Common myeloid progenitor, CD34-positive (primary cell): ENCODE measurements around the gene RESP18.

Source experiments
- CTCF ChIA-PET: fragments of 350-600 bp; sonication (Branson Sonifier 250); formaldehyde crosslinking; loops from one replicate; lab custom pipeline; 2021; ENCODE audit warnings: antibody characterized with exemption; lab: Charles Lee
- POLR2A ChIA-PET: fragments of 350-600 bp; sonication (Branson Sonifier 250); formaldehyde crosslinking; loops from one replicate; lab custom pipeline; 2021; ENCODE audit warnings: antibody characterized with exemption; lab: Charles Lee
- DNase-seq, 3 donors: peaks; one replicate each; pipeline versions ENCODE4 v3.0.0 to v3.0.0-alpha.2; 2013
- H3K27ac ChIP-seq, 2 experiments: 1 replicate in 1 of 2; 2 replicates in 1 of 2; pipeline ENCODE4 v1.7.0; 2013; ENCODE audit warnings: inconsistent platforms in 2 of 2, low read length in 2 of 2, mild to moderate bottlenecking in 2 of 2, low read depth in 1 of 2, moderate library complexity in 1 of 2; ENCODE audit not compliant: severe bottlenecking in 2 of 2, insufficient read depth in 1 of 2, poor library complexity in 1 of 2
- H3K27me3 ChIP-seq, 5 experiments: replicated peaks in 2 of 5; 1 replicate in 3 of 5; 2 replicates in 2 of 5; pipeline versions ENCODE4 v1.6.1 to v1.7.0; 2013; ENCODE audit warnings: low read length in 4 of 5, mild to moderate bottlenecking in 2 of 5, moderate library complexity in 2 of 5, inconsistent platforms in 1 of 5; ENCODE audit not compliant: insufficient read depth in 5 of 5, control insufficient read depth in 4 of 5
- H3K36me3 ChIP-seq, 4 experiments: 1 replicate in 2 of 4; 2 replicates in 2 of 4; pipeline versions ENCODE4 v1.6.1 to v1.7.0; 2013; ENCODE audit warnings: low read length in 3 of 4, control low read depth in 1 of 4, mild to moderate bottlenecking in 1 of 4; ENCODE audit not compliant: control insufficient read depth in 4 of 4, insufficient read depth in 4 of 4
- H3K4me1 ChIP-seq, 4 experiments: 1 replicate in 3 of 4; 2 replicates in 1 of 4; pipeline versions ENCODE4 v1.6.1 to v1.7.1; 2013; ENCODE audit warnings: low read length in 3 of 4, mild to moderate bottlenecking in 3 of 4, control low read depth in 1 of 4, inconsistent platforms in 1 of 4, moderate library complexity in 1 of 4; ENCODE audit not compliant: control insufficient read depth in 4 of 4, insufficient read depth in 4 of 4; ENCODE audit errors: control extremely low read depth in 1 of 4
- H3K4me3 ChIP-seq, 7 experiments: 1 replicate in 4 of 7; 2 replicates in 3 of 7; pipeline versions ENCODE4 v1.5.1 to v1.7.0; 2013; ENCODE audit warnings: mild to moderate bottlenecking in 7 of 7, low read length in 6 of 7, moderate library complexity in 6 of 7, inconsistent platforms in 2 of 7, low read depth in 2 of 7, control low read depth in 1 of 7; ENCODE audit not compliant: insufficient read depth in 4 of 7, control insufficient read depth in 1 of 7; ENCODE audit errors: extremely low read depth in 1 of 7
- H3K9me3 ChIP-seq, 5 experiments: 1 replicate in 4 of 5; 2 replicates in 1 of 5; pipeline versions ENCODE4 v1.6.1 to v1.7.1; 2013; ENCODE audit warnings: low read length in 4 of 5, mild to moderate bottlenecking in 2 of 5, inconsistent platforms in 1 of 5, low read depth in 1 of 5, moderate library complexity in 1 of 5; ENCODE audit not compliant: control insufficient read depth in 4 of 5, insufficient read depth in 2 of 5; ENCODE audit errors: control extremely low read depth in 1 of 5
- WGBS: methylation state at CpG from one replicate; pipeline ENCODE4 v1.1.5; 2013; ENCODE audit not compliant: insufficient coverage; 5-methylcytosine and 5-hydroxymethylcytosine counted together

RESP18 gene

DNA sequence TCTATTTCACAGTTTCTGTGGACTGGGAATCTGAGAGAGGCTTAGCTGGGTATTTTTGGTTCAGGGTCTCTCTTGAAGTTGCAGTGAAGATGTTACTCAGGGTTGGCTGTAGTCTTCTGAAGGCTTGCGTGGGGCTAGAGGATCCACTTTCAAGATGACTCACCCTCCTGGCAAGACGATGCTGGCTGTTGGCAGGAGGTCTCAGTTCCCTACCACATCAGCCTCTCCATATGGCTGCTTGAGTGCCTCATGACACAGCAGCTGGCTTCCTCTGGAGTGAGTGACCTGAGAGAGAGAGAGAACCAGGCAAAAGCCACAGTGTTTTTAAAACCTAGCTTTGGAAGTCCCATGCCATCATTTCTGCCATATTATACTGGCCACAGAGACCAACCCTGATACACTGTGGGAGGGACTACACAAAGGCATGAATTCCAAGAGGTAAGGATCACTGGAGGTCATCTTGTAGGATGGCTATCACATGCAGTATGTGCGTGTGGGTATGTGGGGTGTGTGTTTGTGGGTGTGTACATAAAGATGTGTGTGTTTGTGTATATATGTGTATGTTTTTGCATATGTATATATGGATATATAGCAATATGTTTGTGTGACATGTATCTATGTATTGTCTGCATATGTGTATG, 30.1 kb upstream of the RESP18 start:
- H3K4me1 ChIP-seq, result peaks cover 0 to 13% (median 11%) of the 10 kb centered on the region in 4 experiments
- ChIA-PET CTCF (interaction anchor here (1.2 kb wide), 1 partner anchor 9 kb away, joined by 3 read pairs; no protein-coding TSS in a partner anchor), POLR2A (no interaction called here)
- no peak overlapping the region for H3K27ac ChIP-seq
- H3K27me3 ChIP-seq, result peaks cover 3 to 31% (median 12%) of the 10 kb centered on the region in 5 experiments
- H3K36me3 ChIP-seq, result peaks cover 0 to 7% (median 0%) of the 10 kb centered on the region in 4 experiments
- peak; percentile 38 to 80 (median 76) for DNase-seq
- no peaks in the 10 kb centered on the region for H3K9me3 ChIP-seq
- H3K4me3 ChIP-seq, result no peak overlapping the region
- 80% methylated on average over 2 of the region's 3 CpGs for WGBS

GRCh38 chr2:219362072-219362471, 29.5 kb upstream of the RESP18 start:
- no peak overlapping the region for H3K4me3 ChIP-seq
- H3K36me3 ChIP-seq, result peaks cover 0 to 7% (median 0%) of the 10 kb centered on the region in 4 experiments
- ChIA-PET CTCF (interaction anchor here (1.2 kb wide), 1 partner anchor 9 kb away, joined by 3 read pairs; no protein-coding TSS in a partner anchor), POLR2A (no interaction called here)
- H3K4me1 ChIP-seq, result peaks cover 0 to 13% (median 11%) of the 10 kb centered on the region in 4 experiments
- no peaks in the 10 kb centered on the region for H3K9me3 ChIP-seq
- no peak overlapping the region for H3K27ac ChIP-seq
- H3K27me3 ChIP-seq, result peaks cover 6 to 37% (median 12%) of the 10 kb centered on the region in 5 experiments
- 100% methylated on average over 4 of the region's 5 CpGs for WGBS
- no peak for DNase-seq

DNA sequence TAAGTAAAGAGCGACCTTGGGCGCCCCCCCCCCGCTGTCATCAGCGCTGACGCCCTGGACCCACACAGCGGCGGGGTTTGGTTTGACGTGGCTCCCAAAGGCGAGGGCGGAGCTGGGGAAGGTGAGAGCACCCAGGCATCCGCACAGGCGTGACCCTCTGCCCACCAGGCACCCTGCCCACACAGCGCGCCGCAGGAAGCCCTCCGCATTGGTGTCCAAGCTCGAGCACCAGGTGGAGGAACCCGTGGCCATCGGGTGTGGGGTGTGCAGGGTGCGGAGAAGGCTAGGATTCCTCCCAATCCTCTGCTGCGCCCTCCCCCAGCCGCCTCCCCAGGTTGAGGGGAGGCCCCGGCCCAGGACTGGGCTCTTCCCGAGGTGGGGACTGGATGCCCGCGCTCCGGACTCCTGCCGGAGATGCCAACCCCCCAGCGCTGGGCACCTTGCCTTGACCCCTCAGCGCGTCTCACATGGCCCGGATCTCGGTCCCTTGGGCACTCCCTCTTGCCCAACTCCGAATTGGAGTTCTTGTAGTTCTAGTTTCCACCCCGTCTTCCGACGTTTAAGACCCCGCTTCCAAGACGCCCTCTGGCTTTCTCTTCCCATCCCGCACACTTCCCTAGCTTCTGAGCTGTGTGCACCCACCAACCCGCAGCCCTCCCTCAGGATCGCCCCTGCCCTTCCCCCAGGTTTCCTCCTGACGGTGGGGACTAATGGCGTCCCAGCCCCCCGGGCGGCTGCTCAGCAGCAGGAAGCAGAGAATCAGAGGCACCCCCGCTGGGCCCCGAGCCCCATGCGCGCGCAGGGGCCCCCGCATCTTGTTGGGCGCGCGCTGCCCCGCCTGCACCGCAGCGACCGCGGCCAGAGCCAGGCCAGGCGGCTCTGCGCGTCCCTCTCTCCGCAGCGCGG, 25.9 kb upstream of the RESP18 start:
- peaks cover 0 to 15% (median 13%) of the 10 kb centered on the region in 4 experiments for H3K4me1 ChIP-seq
- peaks cover 6 to 59% (median 16%) of the 10 kb centered on the region in 5 experiments for H3K27me3 ChIP-seq
- DNase-seq, result peak in 1 of 3 donors; percentile 17
- CTCF ChIA-PET, result interaction anchor here (0.7 to 1.5 kb wide), 4 partner anchors 58 to 203 kb away, joined by 3 read pairs; partner anchors contain the start of gene DNAJB2
- H3K36me3 ChIP-seq, result peaks cover 0 to 5% (median 0%) of the 10 kb centered on the region in 4 experiments
- POLR2A ChIA-PET, result no interaction called here
- H3K9me3 ChIP-seq, result no peaks in the 10 kb centered on the region
- WGBS, result 4% methylated on average over 53 of the region's 66 CpGs
- H3K4me3 ChIP-seq, result peak overlapping the region in 5 of 7 experiments; percentile 29 to 66 (median 43)
- H3K27ac ChIP-seq, result no peak overlapping the region

- WGBS, result no CpG with 5 or more reads among the region's 1 CpG
- peaks cover 6 to 59% (median 20%) of the 10 kb centered on the region in 5 experiments for H3K27me3 ChIP-seq
- peaks cover 0 to 15% (median 13%) of the 10 kb centered on the region in 4 experiments for H3K4me1 ChIP-seq
- POLR2A ChIA-PET, result no interaction called here
- CTCF ChIA-PET, result interaction anchor here (0.6 kb wide), 1 partner anchor 62 kb away, joined by 3 read pairs; no protein-coding TSS in a partner anchor
- no peaks in the 10 kb centered on the region for H3K36me3 ChIP-seq
- H3K27ac ChIP-seq, result no peak overlapping the region
- H3K9me3 ChIP-seq, result no peaks in the 10 kb centered on the region
- peak in 2 of 3 donors; percentile 21 to 40 for DNase-seq
- no peak overlapping the region for H3K4me3 ChIP-seq
Observed at GRCh38 chr2:219356834-219357233, 24.3 kb upstream of the RESP18 start.

DNA sequence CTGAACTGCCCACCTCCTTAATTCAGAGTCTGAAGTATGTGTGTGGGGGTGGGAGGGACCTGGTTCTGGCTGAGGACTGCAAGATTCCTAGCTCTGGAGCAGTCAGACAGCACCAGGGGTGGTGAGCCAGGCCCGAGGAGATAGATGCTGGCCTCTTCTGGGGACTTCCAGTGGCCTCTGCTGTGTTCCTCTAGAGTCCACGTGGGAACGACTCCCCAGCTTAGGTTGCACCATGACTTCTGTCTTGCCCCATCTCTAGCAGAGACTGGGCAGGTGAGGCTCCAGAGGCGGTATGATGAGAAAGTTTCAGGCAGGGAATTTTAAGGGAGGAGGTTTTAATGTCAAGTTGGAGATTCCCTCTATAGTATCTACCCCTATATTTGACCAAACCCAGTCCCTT, 22.0 kb upstream of the RESP18 start:
- DNase-seq, result no peak
- Histone ChIP-seq H3K27ac (no peak overlapping the region), H3K9me3 (no peaks in the 10 kb centered on the region), H3K4me3 (no peak overlapping the region), H3K27me3 (peaks cover 4 to 63% (median 22%) of the 10 kb centered on the region in 5 experiments), H3K36me3 (no peaks in the 10 kb centered on the region), H3K4me1 (peaks cover 0 to 15% (median 13%) of the 10 kb centered on the region in 4 experiments)
- CTCF ChIA-PET, result interaction anchor here (1.0 to 1.4 kb wide), 4 partner anchors 9 to 324 kb away, joined by 3 to 5 read pairs (median 4); no protein-coding TSS in a partner anchor
- POLR2A ChIA-PET, result no interaction called here
- WGBS, result 100% methylated on average over 3 of the region's 4 CpGs

DNA sequence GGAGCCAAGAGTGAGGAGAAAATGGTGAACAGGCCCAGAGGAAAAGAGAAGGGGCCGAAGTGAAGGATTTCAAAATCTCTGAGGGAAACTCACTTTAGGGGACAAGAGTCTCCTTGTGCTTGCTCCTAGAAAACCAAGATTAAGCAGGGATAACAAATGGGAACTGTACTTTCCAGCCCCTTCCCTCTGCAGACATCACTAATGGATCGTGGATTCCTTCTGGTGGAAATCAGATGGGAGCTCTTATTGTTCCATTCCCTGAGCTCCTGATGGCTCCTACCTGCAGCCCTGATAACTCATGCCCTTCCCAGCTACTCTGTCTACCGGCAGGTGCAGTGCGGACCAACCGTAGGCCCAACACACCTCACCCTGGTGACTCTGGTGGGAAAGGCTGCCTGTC, 20.6 kb upstream of the RESP18 start:
- no peak overlapping the region for H3K27ac ChIP-seq
- H3K4me3 ChIP-seq, result no peak overlapping the region
- 100% methylated on average over 3 of the region's 5 CpGs for WGBS
- DNase-seq, result no peak
- peaks cover 0 to 5% (median 4%) of the 10 kb centered on the region in 4 experiments for H3K4me1 ChIP-seq
- ChIA-PET CTCF (interaction anchor here (0.7 to 2.7 kb wide), 14 partner anchors 7 to 98 kb away, joined by 3 to 8 read pairs (median 4); partner anchors contain the start of gene DNPEP), POLR2A (no interaction called here)
- peaks cover 3 to 61% (median 19%) of the 10 kb centered on the region in 5 experiments for H3K27me3 ChIP-seq
- H3K36me3 ChIP-seq, result no peaks in the 10 kb centered on the region
- H3K9me3 ChIP-seq, result no peaks in the 10 kb centered on the region
